Right atrium auricular region (tissue), 2 donors: ENCODE data around the gene ATXN10. TPM values are rescaled to one million over a fixed set of nuclear protein-coding genes. Genes with fewer than 3 reads are reported as not detected.

Experiments used
- DNase-seq: peaks from one replicate; pipeline ENCODE4 v3.0.0-alpha.2; 2019; ENCODE audit warnings: low spot score
- H3K27ac ChIP-seq, 2 donors: fragments of 200-600 bp; sonication (generic); 1 replicate in 1 of 2; 2 replicates in 1 of 2; pipeline ENCODE4 v1.5.1; 2016 to 2019
- H3K27me3 ChIP-seq, 2 donors: fragments of 200-600 bp; sonication (generic); one replicate each; pipeline versions ENCODE4 v1.5.1 to v1.6.0; 2017 to 2019
- H3K36me3 ChIP-seq: fragments of 200-600 bp; sonication (generic); one replicate; pipeline ENCODE4 v1.5.1; 2016
- H3K4me1 ChIP-seq, 2 donors: fragments of 200-600 bp; sonication (generic); one replicate each; pipeline versions ENCODE4 v1.5.1 to v1.6.0; 2017 to 2019
- H3K4me3 ChIP-seq, 2 donors: fragments of 200-600 bp; sonication (generic); 1 replicate in 1 of 2; 2 replicates in 1 of 2; pipeline ENCODE4 v1.5.1; 2017 to 2019; ENCODE audit warnings: mild to moderate bottlenecking in 1 of 2, moderate library complexity in 1 of 2
- H3K9me3 ChIP-seq, 2 donors: fragments of 200-600 bp; sonication (generic); one replicate each; pipeline ENCODE4 v1.5.1; 2019
- CTCF ChIP-seq, 2 donors: fragments of 200-600 bp; sonication (generic); IDR thresholded peaks; one replicate each; pipeline ENCODE4 v1.5.1; 2019; ENCODE audit warnings: antibody characterized with exemption in 2 of 2
- microRNA-seq, 2 donors: library from miRNA; unstranded; fragments of <30 nt; microRNA quantifications; one replicate each; pipeline ENCODE4, GENCODE V29; 2016 to 2017; ENCODE audit warnings: borderline number of aligned reads in 2 of 2, borderline replicate concordance in 1 of 2
- total RNA-seq, 2 donors: library from RNA; depleted of rRNA; stranded (reverse); fragments of >200 nt; gene quantifications; one replicate each; pipeline ENCODE4 v1.1.0, GENCODE V29; 2016

ATXN10 gene
- total RNA-seq, 2 donors from 2014 or later: 85.3 to 88.5 TPM

- Histone ChIP-seq H3K9me3 (no peaks in the 10 kb centered on the region), H3K4me1 (peaks cover 0 to 10% of the 10 kb centered on the region in 2 donors), H3K36me3 (no peaks in the 10 kb centered on the region), H3K27me3 (no peaks in the 10 kb centered on the region), H3K27ac (no peak overlapping the region), H3K4me3 (no peak overlapping the region)
- DNase-seq: no peak
- TF ChIP-seq CTCF (IDR thresholded peaks at IDR 0.05): no peak
Observed at GRCh38 chr22:45891471-45891995, 219.9 kb downstream of the ATXN10 start.

- no peak for TF ChIP-seq CTCF (IDR thresholded peaks at IDR 0.05)
- Histone ChIP-seq H3K27me3 (no peaks in the 10 kb centered on the region), H3K4me1 (peaks cover 0 to 10% of the 10 kb centered on the region in 2 donors), H3K4me3 (no peak overlapping the region), H3K9me3 (no peaks in the 10 kb centered on the region), H3K36me3 (no peaks in the 10 kb centered on the region), H3K27ac (no peak overlapping the region)
- no peak for DNase-seq
Observed at GRCh38 chr22:45891996-45892621, 220.5 kb downstream of the ATXN10 start.

- H3K36me3 ChIP-seq: no peaks in the 10 kb centered on the region
- H3K4me1 ChIP-seq: peaks cover 0 to 10% of the 10 kb centered on the region in 2 donors
- no peak overlapping the region for H3K4me3 ChIP-seq
- no peak for TF ChIP-seq CTCF (IDR thresholded peaks at IDR 0.05)
- no peak for DNase-seq
- no peaks in the 10 kb centered on the region for H3K27me3 ChIP-seq
- H3K9me3 ChIP-seq: no peaks in the 10 kb centered on the region
- no peak overlapping the region for H3K27ac ChIP-seq
Observed at GRCh38 chr22:45892681-45893461, 221.2 kb downstream of the ATXN10 start.

- Histone ChIP-seq H3K9me3 (no peaks in the 10 kb centered on the region), H3K27ac (no peak overlapping the region), H3K4me1 (peaks cover 0 to 10% of the 10 kb centered on the region in 2 donors), H3K36me3 (no peaks in the 10 kb centered on the region), H3K4me3 (no peak overlapping the region), H3K27me3 (no peaks in the 10 kb centered on the region)
- DNase-seq: no peak
- TF ChIP-seq CTCF (IDR thresholded peaks at IDR 0.05): no peak
Observed at GRCh38 chr22:45893516-45893915, 221.9 kb downstream of the ATXN10 start.

Small RNAs within 50 kb of the gene (microRNA-seq; reads per million reads assigned to microRNA genes)
- 0 to 0.71 reads per million in 2 donors for gene MIR4762

Other genes starting within 250 kb of the ATXN10 start
- 100 to 1,000 TPM in 1 of 2 donors, 10 to 100 TPM in 1; 92.8 to 354 TPM for gene FBLN1, start 169.0 kb upstream of the ATXN10 start, total RNA-seq